Measurements from ENCODE around the gene RDH13. TPM values are rescaled to one million over a fixed set of nuclear protein-coding genes. Genes with fewer than 3 reads are reported as not detected.

The RDH13 gene
- total RNA-seq, result 6.9 and 8.1 TPM in 2 replicates

GRCh38 chr19:55062735-55063491 is at the start of gene RDH13:
RDH13 (minus strand) TSS chr19:55063148; CDS start chr19:55063032, 116 bp downstream.

GRCh38 chr19:55075371-55075998 is 12.5 kb upstream of the RDH13 start, which contains the start of gene EPS8L1:
EPS8L1 (plus strand) TSS chr19:55075869; CDS start chr19:55076445, 576 bp downstream.

Other genes starting within 250 kb of the RDH13 start
- not detected in 2 replicates for gene KIR3DL1, start 246.7 kb downstream of the RDH13 start, total RNA-seq
- gene KIR2DS4, start 230.5 kb downstream of the RDH13 start, total RNA-seq, result not detected in 2 replicates
- gene KIR3DL2, start 212.7 kb downstream of the RDH13 start, total RNA-seq, result not detected in 2 replicates
- gene FCAR, start 188.9 kb downstream of the RDH13 start, total RNA-seq, result not detected in 2 replicates
- gene NCR1, start 157.0 kb downstream of the RDH13 start, total RNA-seq, result not detected in 2 replicates
- gene NLRP7, start 115.6 kb downstream of the RDH13 start, total RNA-seq, result not detected in 2 replicates
- not detected in 2 replicates for gene NLRP2, start 96.8 kb downstream of the RDH13 start, total RNA-seq
- not detected in 2 replicates for gene GP6, start 24.9 kb downstream of the RDH13 start, total RNA-seq
- gene EPS8L1, start 12.7 kb upstream of the RDH13 start, total RNA-seq, result 0.34 and 1.2 TPM in 2 replicates
- 52.8 and 53.7 TPM in 2 replicates for gene PPP1R12C, start 54.5 kb upstream of the RDH13 start, total RNA-seq
- not detected in 2 replicates for gene TNNT1, start 86.1 kb upstream of the RDH13 start, total RNA-seq
- not detected in 2 replicates for gene TNNI3, start 94.6 kb upstream of the RDH13 start, total RNA-seq
- gene DNAAF3, start 103.5 kb upstream of the RDH13 start, total RNA-seq, result 0.34 TPM in 1 of 2 replicates, not detected in the other
- 0.25 TPM in 1 of 2 replicates, not detected in the other for gene SYT5, start 117.1 kb upstream of the RDH13 start, total RNA-seq
- 1.8 and 5.5 TPM in 2 replicates for gene PTPRH, start 146.4 kb upstream of the RDH13 start, total RNA-seq
- 0.44 and 0.73 TPM in 2 replicates for gene TMEM86B, start 165.6 kb upstream of the RDH13 start, total RNA-seq
- 36.8 and 38.3 TPM in 2 replicates for gene PPP6R1, start 195.9 kb upstream of the RDH13 start, total RNA-seq
- 23.6 and 31.0 TPM in 2 replicates for gene HSPBP1, start 217.0 kb upstream of the RDH13 start, total RNA-seq
- gene BRSK1, start 220.8 kb upstream of the RDH13 start, total RNA-seq, result 0.94 and 4.6 TPM in 2 replicates

All from cardiac ventricle fibroblast (primary cell).